Ishikawa (cell line): ENCODE measurements around the gene GPC6.

Experiments
- CEBPB ChIP-seq: IDR thresholded peaks from 2 replicates; pipeline ENCODE4 v1.6.1; 2012
- CREB1 ChIP-seq: IDR thresholded peaks from 2 replicates; pipeline ENCODE4 v1.6.1; 2012; ENCODE audit warnings: low read depth
- EGR1 ChIP-seq: IDR thresholded peaks from 2 replicates; pipeline ENCODE4 v1.6.1; 2012
- EP300 ChIP-seq: IDR thresholded peaks from 2 replicates; pipeline ENCODE4 v1.6.1; 2012; ENCODE audit warnings: borderline replicate concordance
- FOXM1 ChIP-seq: IDR thresholded peaks from 2 replicates; pipeline ENCODE4 v1.6.1; 2012; ENCODE audit warnings: low read depth, borderline replicate concordance
- MAX ChIP-seq: IDR thresholded peaks from 2 replicates; pipeline ENCODE4 v1.6.1; 2012
- NFIC ChIP-seq: IDR thresholded peaks from 2 replicates; pipeline ENCODE4 v1.6.1; 2012
- RAD21 ChIP-seq: IDR thresholded peaks from 2 replicates; pipeline ENCODE4 v1.6.1; 2012; ENCODE audit warnings: low read depth
- REST ChIP-seq: IDR thresholded peaks from 2 replicates; pipeline ENCODE4 v1.6.1; 2012; ENCODE audit warnings: low read depth, mild to moderate bottlenecking
- TAF1 ChIP-seq: IDR thresholded peaks from 2 replicates; pipeline ENCODE4 v1.6.1; 2012; ENCODE audit warnings: low read depth, mild to moderate bottlenecking
- TCF12 ChIP-seq: IDR thresholded peaks from 2 replicates; pipeline ENCODE4 v1.6.1; 2012; ENCODE audit warnings: low read depth
- TEAD4 ChIP-seq: IDR thresholded peaks from 2 replicates; pipeline ENCODE4 v1.6.1; 2012
- YY1 ChIP-seq: IDR thresholded peaks from 2 replicates; pipeline ENCODE4 v1.6.1; 2012; ENCODE audit warnings: low read depth
- ZBTB7A ChIP-seq: IDR thresholded peaks from 2 replicates; pipeline ENCODE4 v1.6.1; 2012; ENCODE audit warnings: low read depth
- TF ChIP-seq, protein P1 (sequence below): IDR thresholded peaks from 2 replicates; pipeline ENCODE4 v1.6.1; 2012

The GPC6 gene

DNA sequence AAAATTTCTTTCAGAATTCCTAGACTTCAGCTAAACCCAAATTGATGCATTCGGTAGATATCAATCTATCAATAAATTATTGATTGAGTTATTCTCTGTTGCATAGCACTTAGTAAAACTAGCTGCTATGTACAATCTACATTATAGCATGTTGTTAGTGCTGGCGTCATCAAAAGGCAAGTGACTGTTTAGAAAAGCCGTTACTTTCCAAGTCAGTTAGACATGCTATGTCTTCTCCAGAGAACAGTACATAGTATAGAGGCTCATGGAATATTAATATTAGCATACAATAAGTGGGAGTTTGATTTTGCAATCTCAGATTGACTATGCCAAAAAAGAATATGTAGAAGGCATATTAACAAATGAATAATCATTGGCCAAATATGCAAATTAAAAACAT, 1087.3 kb downstream of the GPC6 start:
- TF ChIP-seq EGR1, result no peak
- TF ChIP-seq REST, result no peak
- TF ChIP-seq RAD21, result no peak
- TF ChIP-seq MAX, result no peak
- TF ChIP-seq TEAD4, result no peak
- no peak for TF ChIP-seq CREB1
- TF ChIP-seq, protein P1, sequence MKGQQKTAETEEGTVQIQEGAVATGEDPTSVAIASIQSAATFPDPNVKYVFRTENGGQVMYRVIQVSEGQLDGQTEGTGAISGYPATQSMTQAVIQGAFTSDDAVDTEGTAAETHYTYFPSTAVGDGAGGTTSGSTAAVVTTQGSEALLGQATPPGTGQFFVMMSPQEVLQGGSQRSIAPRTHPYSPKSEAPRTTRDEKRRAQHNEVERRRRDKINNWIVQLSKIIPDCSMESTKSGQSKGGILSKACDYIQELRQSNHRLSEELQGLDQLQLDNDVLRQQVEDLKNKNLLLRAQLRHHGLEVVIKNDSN, result no peak
- no peak for TF ChIP-seq TAF1
- TF ChIP-seq FOXM1, result no peak
- TF ChIP-seq NFIC, result no peak
- TF ChIP-seq ZBTB7A, result no peak
- TF ChIP-seq EP300, result no peak
- no peak for TF ChIP-seq CEBPB
- TF ChIP-seq YY1, result no peak

GRCh38 chr13:94315188-94315587, 1088.6 kb downstream of the GPC6 start:
- no peak for TF ChIP-seq REST
- TF ChIP-seq, protein P1, result no peak
- no peak for TF ChIP-seq YY1
- no peak for TF ChIP-seq CEBPB
- TF ChIP-seq TAF1, result no peak
- TF ChIP-seq RAD21, result no peak
- no peak for TF ChIP-seq MAX
- no peak for TF ChIP-seq NFIC
- TF ChIP-seq FOXM1, result no peak
- TF ChIP-seq EGR1, result no peak
- TF ChIP-seq CREB1, result no peak
- TF ChIP-seq ZBTB7A, result no peak
- TF ChIP-seq TEAD4, result no peak
- TF ChIP-seq EP300, result no peak
- TF ChIP-seq TCF12, result no peak

GRCh38 chr13:94317063-94317491, 1090.5 kb downstream of the GPC6 start:
- TF ChIP-seq REST (no peak), CEBPB (no peak), TEAD4 (no peak)
- TF ChIP-seq, protein P1, result no peak

- TF ChIP-seq, protein P1, result no peak
- no peak for TF ChIP-seq FOXM1
- no peak for TF ChIP-seq MAX
- TF ChIP-seq EGR1, result no peak
- no peak for TF ChIP-seq TCF12
- no peak for TF ChIP-seq ZBTB7A
Measured at GRCh38 chr13:94318418-94318817, 1091.8 kb downstream of the GPC6 start.
